ENCODE results near the gene CHRDL1.
"Not testable (repeated sequence)": the region's sequence is repeated elsewhere in the genome, so short reads cannot be mapped to it uniquely, and the experiment has no call there.

CHRDL1 gene

GRCh38 chrX:110795645-110796406, at the start of gene CHRDL1:
Gene CHRDL1 (minus strand): TSS chrX:110795817. CDS start chrX:110792181, 3,636 bp downstream.
- no peak for DNase-seq (ENCODE audit: low read depth)

DNA sequence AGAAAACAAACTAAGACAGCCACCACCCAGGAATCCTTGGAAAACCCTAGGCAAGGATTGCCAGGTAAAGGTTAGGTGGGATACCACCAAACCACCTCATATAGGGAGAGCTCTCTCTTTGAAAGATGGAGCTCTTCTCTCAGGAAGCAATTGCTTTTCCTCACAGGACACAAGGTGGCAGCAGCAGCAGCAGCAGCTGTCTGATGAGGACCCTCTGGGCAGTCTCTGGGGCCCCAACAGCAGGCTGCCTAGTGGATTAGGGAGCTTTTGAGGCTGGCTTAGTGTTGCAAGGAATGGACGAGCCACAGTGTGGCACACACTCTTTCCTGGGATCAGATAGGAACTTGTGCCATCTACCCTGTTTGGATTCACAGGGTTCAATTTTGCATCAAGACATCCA, 41.4 kb upstream of the CHRDL1 start:
- no peak for DNase-seq (ENCODE audit: low read depth)

- no peak for DNase-seq (ENCODE audit: low read depth)
Observed at GRCh38 chrX:110836451-110836850, 40.8 kb upstream of the CHRDL1 start.

DNA sequence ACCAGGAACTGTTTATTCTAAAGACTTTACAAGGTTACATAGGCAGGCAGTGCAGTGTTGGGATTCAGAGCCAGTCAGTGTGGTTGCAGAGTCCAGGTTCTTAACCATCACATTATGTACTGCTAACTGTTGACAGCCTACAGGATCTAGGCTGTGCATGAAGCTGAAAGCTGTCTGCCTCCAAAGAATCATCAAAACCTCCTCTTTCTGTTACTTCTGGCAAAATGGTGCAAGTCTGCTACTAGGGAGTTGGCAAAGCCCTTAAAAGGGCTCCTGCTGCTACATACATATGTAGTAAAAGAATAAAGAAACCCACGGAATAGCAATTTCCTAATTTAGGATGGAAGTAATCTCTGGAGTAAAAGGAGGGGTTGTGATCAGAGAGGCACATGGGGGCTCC, 40.4 kb upstream of the CHRDL1 start:
- no peak for DNase-seq (ENCODE audit: low read depth)

DNA sequence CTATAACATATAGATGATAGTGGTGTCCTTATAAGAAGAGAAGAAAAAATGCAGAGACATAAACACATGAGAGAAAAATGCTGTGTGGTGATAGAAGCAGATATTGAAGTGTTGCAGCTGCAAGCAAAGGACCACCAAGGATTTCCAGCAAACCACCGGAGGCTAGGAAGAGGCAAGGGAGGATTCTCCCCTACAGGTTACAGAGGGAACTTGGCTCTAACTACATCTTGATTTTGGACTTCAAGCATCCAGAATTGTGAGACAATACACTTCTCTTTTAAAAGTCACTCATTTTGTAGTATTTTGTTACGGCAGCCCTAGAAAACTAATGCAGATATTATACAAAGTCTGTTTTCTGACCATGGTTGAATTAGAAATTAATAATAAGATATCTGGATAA, 30.4 kb upstream of the CHRDL1 start:
- no peak for DNase-seq (ENCODE audit: low read depth)

- not testable (repeated sequence) for DNase-seq (ENCODE audit: low read depth)
Observed at GRCh38 chrX:110816543-110816942, 20.9 kb upstream of the CHRDL1 start.

- peak; percentile 19 for DNase-seq (ENCODE audit: low read depth)
Observed at GRCh38 chrX:110806145-110806544, 10.5 kb upstream of the CHRDL1 start.

- DNase-seq (ENCODE audit: low read depth) = no peak
Observed at GRCh38 chrX:110805303-110805702, 9.7 kb upstream of the CHRDL1 start.

GRCh38 chrX:110804446-110804845, 8.8 kb upstream of the CHRDL1 start:
- no peak for DNase-seq (ENCODE audit: low read depth)

GRCh38 chrX:110803506-110803905, 7.9 kb upstream of the CHRDL1 start:
- DNase-seq (ENCODE audit: low read depth) = no peak

DNA sequence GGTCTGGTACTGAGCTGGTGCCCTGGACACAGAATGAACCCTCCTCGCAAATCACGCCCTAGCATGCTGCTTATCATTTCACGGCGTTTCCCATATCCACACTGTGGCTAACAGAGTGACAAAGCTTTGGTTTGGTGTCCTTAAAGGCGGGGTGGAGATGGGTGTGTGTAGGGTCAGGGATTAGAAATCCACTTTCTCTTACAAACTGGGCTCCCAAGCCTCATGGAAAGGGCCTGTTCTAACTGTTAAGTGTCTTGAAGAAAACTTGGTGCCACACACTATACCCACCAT, 735 bp upstream of the CHRDL1 start:
- DNase-seq (ENCODE audit: low read depth) = no peak

DNA sequence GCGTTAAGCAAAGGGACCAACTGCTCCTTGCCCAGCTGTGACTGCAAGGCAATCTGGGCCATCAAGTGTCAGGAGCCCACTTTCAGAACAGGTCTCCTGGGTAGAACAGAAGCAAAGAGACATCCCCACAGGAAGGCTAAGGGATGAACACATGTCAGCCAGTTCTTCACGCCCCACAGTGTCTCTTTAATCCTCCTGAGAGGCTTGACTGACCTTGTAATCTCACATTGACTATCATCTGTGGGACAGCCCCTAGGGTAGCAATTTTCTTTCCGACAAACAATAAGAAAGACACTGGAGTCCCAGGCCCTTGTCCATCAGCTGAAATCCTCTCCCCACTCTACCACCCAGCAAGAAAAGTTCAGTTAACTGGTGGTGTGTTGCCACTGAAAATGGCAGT, 1.0 kb downstream of the CHRDL1 start:
- DNase-seq (ENCODE audit: low read depth) = no peak

GRCh38 chrX:110791071-110791470, 4.5 kb downstream of the CHRDL1 start:
- no peak for DNase-seq (ENCODE audit: low read depth)

DNA sequence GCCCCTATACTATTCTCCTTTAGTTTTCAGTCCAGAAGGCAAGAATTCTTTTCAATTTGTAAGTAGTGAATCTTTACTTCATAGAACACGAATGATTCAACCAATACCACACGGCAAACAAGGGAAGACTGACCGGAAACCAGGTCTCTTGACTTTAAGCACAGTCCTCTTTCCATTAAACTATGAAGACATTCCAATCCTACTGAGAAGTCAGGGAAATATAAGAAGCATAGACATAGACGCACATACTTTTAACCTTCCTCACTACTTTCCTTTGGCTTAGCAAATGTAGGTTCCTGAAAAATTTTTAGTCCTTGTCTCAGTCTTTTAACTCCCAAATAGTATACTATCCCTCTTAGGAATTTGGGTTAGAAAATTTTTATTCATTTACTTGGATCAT, 9.1 kb downstream of the CHRDL1 start:
- peak; percentile 24 for DNase-seq (ENCODE audit: low read depth)

GRCh38 chrX:110759785-110760184, 35.8 kb downstream of the CHRDL1 start:
- DNase-seq (ENCODE audit: low read depth) = peak; percentile 63

GRCh38 chrX:110758781-110759422, 36.7 kb downstream of the CHRDL1 start:
- DNase-seq (ENCODE audit: low read depth) = no peak

DNA sequence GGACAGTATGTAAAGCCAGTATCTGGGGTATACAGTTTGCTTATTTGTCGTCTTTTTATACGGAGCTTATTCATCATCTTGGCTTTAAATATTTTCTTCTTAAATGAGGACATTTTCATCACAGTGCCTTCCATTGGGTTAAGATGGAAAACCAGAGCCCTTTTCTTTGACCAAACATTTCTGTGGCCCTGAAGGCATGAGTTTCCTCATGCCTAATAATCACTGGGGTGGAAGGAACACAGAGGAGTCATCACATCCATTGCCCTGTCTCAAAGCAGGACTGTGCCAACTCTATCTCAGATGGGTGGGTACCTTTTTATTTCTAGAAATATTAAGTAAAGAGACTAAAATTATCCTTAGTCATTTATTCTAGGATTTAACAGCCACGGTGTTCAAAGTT, 40.0 kb downstream of the CHRDL1 start:
- DNase-seq (ENCODE audit: low read depth) = no peak

DNA sequence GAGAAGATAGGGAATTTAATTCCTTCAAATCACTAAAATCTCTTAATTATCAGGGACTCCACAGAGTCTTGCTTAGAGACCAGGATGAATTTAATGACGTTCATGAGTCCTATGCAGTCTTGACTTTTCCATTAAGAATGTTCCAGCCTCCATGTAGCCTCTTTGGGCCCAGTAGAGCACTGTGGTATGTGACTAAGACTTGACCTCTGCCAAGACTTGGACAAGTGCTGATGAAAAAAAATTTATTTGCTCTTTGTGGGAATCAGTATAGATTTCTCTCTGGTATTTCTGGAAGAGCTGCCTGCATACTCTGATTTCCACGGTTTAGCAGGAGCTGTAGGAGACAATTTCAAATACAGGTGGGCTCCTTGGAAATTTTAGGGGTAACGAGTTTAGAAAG, 40.6 kb downstream of the CHRDL1 start:
- no peak for DNase-seq (ENCODE audit: low read depth)

- no peak for DNase-seq (ENCODE audit: low read depth)
Observed at GRCh38 chrX:110750526-110751189, 45.0 kb downstream of the CHRDL1 start.

- DNase-seq (ENCODE audit: low read depth) = no peak
Observed at GRCh38 chrX:110748256-110748806, 47.3 kb downstream of the CHRDL1 start.

GRCh38 chrX:110746014-110746413, 49.6 kb downstream of the CHRDL1 start:
- no peak for DNase-seq (ENCODE audit: low read depth)

GRCh38 chrX:110745288-110745687, 50.3 kb downstream of the CHRDL1 start:
- no peak for DNase-seq (ENCODE audit: low read depth)

GRCh38 chrX:110743679-110744340, 51.8 kb downstream of the CHRDL1 start:
- DNase-seq (ENCODE audit: low read depth) = no peak
